Hepatic stellate cell (primary cell): Measurements from ENCODE around the gene TAX1BP1.
"Not testable (repeated sequence)": the region's sequence is repeated elsewhere in the genome, so short reads cannot be mapped to it uniquely, and the experiment has no call there.

Experiments
- DNase-seq: peaks from one replicate; pipeline ENCODE4 v3.0.0; 2011; ENCODE audit warnings: low spot score

The TAX1BP1 gene

DNA sequence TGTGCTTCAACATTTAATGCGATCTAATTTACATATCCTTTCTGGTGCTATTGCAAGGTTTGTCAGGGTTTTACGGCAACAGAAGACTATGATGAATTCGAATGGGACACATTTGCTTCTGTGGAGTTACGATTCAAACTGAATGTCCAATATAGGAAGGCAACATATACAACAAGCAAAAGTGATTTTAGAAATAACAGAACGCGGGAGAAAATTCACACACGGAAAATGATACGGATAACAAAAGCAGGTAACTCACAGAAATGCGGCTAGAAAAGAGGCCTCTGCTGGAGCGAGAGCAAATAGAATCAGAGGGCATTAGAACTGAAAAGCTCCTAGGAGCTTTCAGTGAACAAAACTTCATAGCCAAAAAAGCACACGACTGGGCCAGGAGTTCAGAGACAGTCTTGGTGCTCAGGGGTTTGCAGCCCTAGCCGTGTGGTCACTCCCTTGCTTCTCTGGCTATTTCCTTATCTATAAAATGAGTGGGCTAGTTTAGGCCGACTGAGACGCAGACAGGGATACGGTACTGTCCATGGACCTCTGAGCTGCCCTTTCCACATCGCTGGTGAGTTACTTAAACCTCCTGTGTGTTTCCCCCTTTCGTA is 557 bp upstream of the TAX1BP1 start:
- DNase-seq: peak; percentile 35

- DNase-seq: peak; percentile 66
Measured at GRCh38 chr7:27740449-27741086, 606 bp downstream of the TAX1BP1 start.

- not testable (repeated sequence) for DNase-seq
Measured at GRCh38 chr7:27742091-27742710, 2.2 kb downstream of the TAX1BP1 start.

GRCh38 chr7:27745064-27745583 is 5.2 kb downstream of the TAX1BP1 start:
- DNase-seq: peak; percentile 69

DNA sequence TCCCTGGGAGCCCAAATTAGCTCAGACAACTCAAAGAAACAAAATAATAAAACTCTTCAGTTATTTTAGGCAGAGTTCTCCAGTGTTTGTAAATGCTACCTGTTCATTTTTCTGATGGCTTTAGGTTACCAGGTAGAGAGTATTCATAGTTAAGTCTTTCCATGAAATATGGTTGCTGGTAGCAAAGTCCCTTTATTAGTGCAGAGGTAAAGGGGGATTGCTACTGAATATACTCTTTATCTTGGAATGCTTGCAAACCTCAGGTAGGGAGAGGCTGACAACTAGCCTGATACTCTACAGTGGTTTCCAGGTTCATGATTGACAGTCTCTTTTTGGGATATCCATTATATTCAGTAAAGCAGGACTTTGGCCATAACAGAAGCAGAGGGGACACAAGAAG is 6.5 kb downstream of the TAX1BP1 start:
- DNase-seq: no peak

DNA sequence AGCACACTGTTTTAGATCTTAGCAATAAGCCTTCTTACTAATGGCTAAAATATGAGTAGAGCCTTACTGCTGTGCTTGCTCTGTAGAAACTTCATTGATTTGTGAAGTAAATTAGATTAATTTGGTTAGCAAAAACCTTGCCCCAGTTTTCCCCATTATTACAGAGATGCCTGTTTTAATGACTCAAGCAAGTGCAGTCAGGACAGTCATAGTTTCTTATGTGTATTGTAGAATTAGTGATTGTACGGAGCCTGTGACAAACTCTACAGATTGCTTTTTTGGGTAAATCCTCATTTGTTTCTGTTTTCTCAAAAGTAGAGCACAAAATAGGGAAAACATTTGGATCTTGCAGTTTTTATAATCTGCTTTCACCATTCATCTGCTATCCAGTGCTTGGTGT is 7.0 kb downstream of the TAX1BP1 start:
- no peak for DNase-seq

DNA sequence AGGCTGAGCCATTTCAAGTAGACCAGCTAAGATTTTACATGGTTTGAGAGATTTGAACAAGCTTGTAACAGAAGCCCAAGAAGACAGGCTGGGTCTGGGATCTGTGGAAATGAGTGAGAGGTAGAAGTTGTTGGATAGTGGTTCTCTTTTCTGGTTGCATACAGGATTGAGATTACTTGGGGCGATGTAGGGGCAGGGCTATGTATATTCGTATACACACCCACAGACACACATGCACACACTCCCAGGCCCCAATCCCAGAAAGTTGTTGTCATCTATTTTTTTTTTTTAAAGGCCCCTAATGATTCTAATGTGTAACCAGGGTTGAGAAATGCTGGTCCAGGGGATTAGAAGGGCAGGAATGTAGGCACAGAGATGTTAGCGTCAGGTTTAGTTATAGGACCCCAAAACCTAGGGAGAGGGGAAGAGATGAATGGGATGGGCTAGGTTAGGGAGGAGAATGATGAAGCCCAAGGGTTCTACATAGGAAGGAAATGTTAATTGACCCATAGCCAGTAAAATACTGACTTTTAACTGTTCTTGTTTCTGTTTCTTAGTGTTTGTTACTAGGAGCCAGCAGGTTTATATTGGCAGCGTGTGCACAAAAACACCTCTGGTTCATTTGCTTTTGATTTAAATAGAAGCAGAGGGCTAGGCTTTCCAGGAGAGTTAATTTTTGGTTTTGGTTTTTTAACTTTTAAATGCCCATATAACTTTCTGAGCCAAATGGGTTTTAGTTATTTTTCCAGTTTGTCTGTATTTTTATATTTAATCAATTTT is 7.8 kb downstream of the TAX1BP1 start:
- no peak for DNase-seq

GRCh38 chr7:27750316-27750715 is 10.4 kb downstream of the TAX1BP1 start:
- no peak for DNase-seq

- DNase-seq: no peak
Measured at GRCh38 chr7:27751888-27752660, 12.1 kb downstream of the TAX1BP1 start.

GRCh38 chr7:27753863-27754262 is 13.9 kb downstream of the TAX1BP1 start:
- DNase-seq: no peak

GRCh38 chr7:27756298-27756697 is 16.3 kb downstream of the TAX1BP1 start:
- no peak for DNase-seq

GRCh38 chr7:27759491-27759890 is 19.5 kb downstream of the TAX1BP1 start:
- no peak for DNase-seq

- DNase-seq: no peak
Measured at GRCh38 chr7:27762062-27762461, 22.1 kb downstream of the TAX1BP1 start.

DNA sequence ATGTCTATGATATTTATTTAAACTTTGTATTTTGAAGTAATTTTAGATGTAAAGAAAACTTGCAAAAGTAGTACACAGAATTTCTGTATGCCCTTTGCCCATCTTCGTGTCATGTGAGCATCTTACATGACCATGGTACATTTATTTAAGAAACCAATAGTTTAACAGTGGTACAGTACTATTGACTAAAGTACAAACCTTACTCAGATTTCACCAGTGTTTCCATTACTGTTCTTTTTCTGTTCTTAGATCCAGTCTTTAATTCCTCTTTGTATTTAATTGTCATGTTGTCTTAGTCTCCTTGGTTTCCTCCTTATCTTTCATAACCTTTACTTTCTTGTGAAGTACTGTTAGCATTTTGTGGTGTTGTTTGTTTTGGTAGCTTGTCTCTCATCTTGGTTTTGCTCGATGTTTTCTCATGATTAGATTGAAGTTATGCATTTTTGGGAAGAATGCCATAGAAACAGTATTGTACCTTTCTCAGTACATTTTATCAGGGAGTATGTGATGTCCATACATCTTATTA is 24.1 kb downstream of the TAX1BP1 start:
- no peak for DNase-seq

- DNase-seq: no peak
Measured at GRCh38 chr7:27765841-27766240, 25.9 kb downstream of the TAX1BP1 start.

- DNase-seq: no peak
Measured at GRCh38 chr7:27767374-27767773, 27.4 kb downstream of the TAX1BP1 start.

GRCh38 chr7:27771111-27771510 is 31.1 kb downstream of the TAX1BP1 start:
- no peak for DNase-seq

GRCh38 chr7:27774717-27775328 is 34.9 kb downstream of the TAX1BP1 start:
- DNase-seq: no peak

DNA sequence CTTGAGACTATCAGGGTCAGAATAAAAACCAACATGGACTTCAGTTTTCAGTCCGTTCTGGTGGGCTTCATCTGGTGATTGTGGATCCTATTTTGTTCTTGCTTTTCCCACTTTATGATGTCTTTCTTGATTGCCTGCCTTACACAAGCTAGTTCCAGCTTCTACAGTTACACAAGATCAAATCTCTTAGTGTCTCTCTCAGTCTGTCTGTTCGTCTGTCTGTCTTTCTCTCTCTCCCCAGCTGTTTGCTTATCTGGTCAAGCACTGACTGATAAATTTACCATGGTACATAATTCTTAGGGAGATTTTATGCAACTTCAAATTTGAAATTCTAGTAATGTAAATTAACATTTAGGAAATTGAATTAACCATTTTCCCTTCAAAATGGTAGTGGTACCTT is 35.8 kb downstream of the TAX1BP1 start:
- no peak for DNase-seq

DNA sequence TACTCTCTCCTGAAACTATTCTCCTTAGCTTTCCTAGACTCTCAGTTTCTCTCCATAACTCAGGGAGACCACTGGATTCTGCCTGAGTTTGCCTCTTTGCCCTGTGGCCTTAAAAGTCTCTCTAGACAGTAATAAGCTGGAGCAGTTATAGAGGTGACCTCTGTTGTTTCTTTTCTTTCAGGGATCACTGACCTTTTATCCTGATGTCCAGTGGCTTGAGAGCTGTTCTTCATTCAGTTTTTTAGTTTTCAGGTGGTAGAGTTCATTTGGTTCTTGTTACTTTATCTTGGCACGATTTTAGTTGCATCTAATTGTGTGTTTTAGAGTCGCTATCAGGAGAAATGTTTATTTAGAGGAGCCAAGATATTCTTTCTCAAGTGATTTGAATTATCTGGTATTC is 37.7 kb downstream of the TAX1BP1 start:
- no peak for DNase-seq

DNA sequence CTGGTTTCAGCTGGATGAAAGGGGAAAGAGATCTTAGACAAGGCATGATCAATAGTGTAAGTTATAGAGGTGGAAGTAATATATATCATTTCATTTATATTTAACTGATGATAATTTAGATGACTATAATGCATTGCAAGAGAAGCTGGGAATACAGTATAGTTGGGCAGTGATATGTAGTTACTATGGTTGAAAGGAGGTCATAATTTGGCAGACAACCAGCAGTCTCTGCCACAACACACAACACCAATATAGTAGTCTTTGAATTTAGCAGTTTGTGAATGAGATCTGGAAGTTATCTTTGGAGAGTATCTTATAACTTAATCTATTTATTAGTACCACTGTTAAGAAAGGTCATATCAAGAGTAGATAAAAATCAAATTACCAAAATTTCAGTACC is 39.9 kb downstream of the TAX1BP1 start:
- no peak for DNase-seq
